CD14-positive monocyte (primary cell): ENCODE data around the gene GIPC3. TPM values are rescaled to one million over a fixed set of nuclear protein-coding genes. Genes with fewer than 3 reads are reported as not detected.
A peak's percentile ranks its signal among the peaks of the same experiment; 100 is the strongest.

ENCODE experiments used
- DNase-seq, 3 donors: peaks; one replicate each; pipeline ENCODE4 v3.0.0-alpha.2; 2011 to 2022
- H2AFZ ChIP-seq: 2 replicates; pipeline ENCODE4 v1.6.0; 2012; ENCODE audit warnings: mild to moderate bottlenecking, low read depth, low read length, inconsistent platforms; ENCODE audit not compliant: insufficient read depth, poor library complexity, severe bottlenecking
- H3K27ac ChIP-seq, 2 donors: 1 replicate in 1 of 2; 2 replicates in 1 of 2; pipeline ENCODE4 v1.5.1; 2012 to 2013; ENCODE audit warnings: low read length in 2 of 2, control low read depth in 1 of 2, inconsistent platforms in 1 of 2, low read depth in 1 of 2, mild to moderate bottlenecking in 1 of 2
- H3K27me3 ChIP-seq, 2 donors: one replicate each; pipeline versions ENCODE4 v1.6.0 to v1.6.1; 2011 to 2013; ENCODE audit warnings: low read length in 2 of 2; ENCODE audit not compliant: control insufficient read depth in 2 of 2, insufficient read depth in 2 of 2
- H3K36me3 ChIP-seq, 2 donors: replicated peaks in 1 of 2; 1 replicate in 1 of 2; 2 replicates in 1 of 2; pipeline versions ENCODE4 v1.5.1 to v1.6.1; 2012 to 2013; ENCODE audit warnings: low read length in 2 of 2, control low read depth in 1 of 2, inconsistent platforms in 1 of 2, mild to moderate bottlenecking in 1 of 2; ENCODE audit not compliant: insufficient read depth in 2 of 2, control insufficient read depth in 1 of 2
- H3K4me1 ChIP-seq, 2 donors: 1 replicate in 1 of 2; 2 replicates in 1 of 2; pipeline versions ENCODE4 v1.5.1 to v1.6.1; 2012 to 2013; ENCODE audit warnings: low read length in 2 of 2, control low read depth in 1 of 2, inconsistent platforms in 1 of 2, mild to moderate bottlenecking in 1 of 2, moderate library complexity in 1 of 2; ENCODE audit not compliant: insufficient read depth in 2 of 2, control insufficient read depth in 1 of 2
- H3K4me2 ChIP-seq: replicated peaks from 2 replicates; pipeline ENCODE3; 2012; ENCODE audit warnings: low read length, moderate library complexity, mild to moderate bottlenecking; ENCODE audit not compliant: poor library complexity, severe bottlenecking; ENCODE audit errors: extremely low read depth
- H3K4me3 ChIP-seq, 3 experiments: fragments of 200-600 bp in 1 of 3; sonication (generic) in 1 of 3; replicated peaks in 1 of 3; 1 replicate in 2 of 3; 2 replicates in 1 of 3; pipeline ENCODE4 v1.5.1; 2011 to 2013; ENCODE audit warnings: low read length in 3 of 3, mild to moderate bottlenecking in 3 of 3, control low read depth in 2 of 3, low read depth in 2 of 3, inconsistent platforms in 1 of 3, moderate library complexity in 1 of 3
- H3K79me2 ChIP-seq: 2 replicates; pipeline ENCODE4 v1.6.0; 2012; ENCODE audit warnings: mild to moderate bottlenecking, control low read depth, inconsistent platforms, low read length, moderate library complexity; ENCODE audit not compliant: insufficient read depth
- H3K9ac ChIP-seq: 2 replicates; pipeline ENCODE4 v1.6.0; 2017; ENCODE audit warnings: low read length, mild to moderate bottlenecking; ENCODE audit not compliant: insufficient read depth, poor library complexity, severe bottlenecking
- H3K9me3 ChIP-seq, 2 donors: replicated peaks in 1 of 2; 1 replicate in 1 of 2; 2 replicates in 1 of 2; pipeline versions ENCODE4 v1.5.1 to v1.6.1; 2012 to 2013; ENCODE audit warnings: low read length in 2 of 2, control low read depth in 1 of 2; ENCODE audit not compliant: control insufficient read depth in 1 of 2, insufficient read depth in 1 of 2
- H4K20me1 ChIP-seq: 2 replicates; pipeline ENCODE4 v1.6.0; 2012; ENCODE audit warnings: mild to moderate bottlenecking, low read length, control low read depth, moderate library complexity; ENCODE audit not compliant: insufficient read depth
- H3K27ac Mint-ChIP-seq, 7 donors: one replicate each; pipeline ENCODE4 v1.8.0; 2020; ENCODE audit warnings: mild to moderate bottlenecking in 7 of 7, mixed read lengths in 7 of 7, moderate library complexity in 6 of 7, inconsistent platforms in 2 of 7
- H3K27me3 Mint-ChIP-seq, 3 donors: one replicate each; pipeline ENCODE4 v1.8.0; 2021 to 2022; ENCODE audit warnings: low read depth in 3 of 3, mild to moderate bottlenecking in 3 of 3, mixed read lengths in 3 of 3, moderate library complexity in 3 of 3, inconsistent platforms in 1 of 3
- H3K36me3 Mint-ChIP-seq, 2 donors: one replicate each; pipeline ENCODE4 v1.8.0; 2020; ENCODE audit warnings: mixed read lengths in 2 of 2, inconsistent platforms in 1 of 2, mild to moderate bottlenecking in 1 of 2
- H3K4me1 Mint-ChIP-seq: one replicate; pipeline ENCODE4 v1.8.0; 2020; ENCODE audit warnings: mild to moderate bottlenecking, mixed read lengths
- H3K4me3 Mint-ChIP-seq, 2 donors: one replicate each; pipeline ENCODE4 v1.8.0; 2020; ENCODE audit warnings: mild to moderate bottlenecking in 2 of 2, mixed read lengths in 2 of 2, moderate library complexity in 1 of 2
- H3K9me3 Mint-ChIP-seq, 7 donors: one replicate each; pipeline ENCODE4 v1.8.0; 2020 to 2022; ENCODE audit warnings: mixed read lengths in 7 of 7, mild to moderate bottlenecking in 6 of 7, moderate library complexity in 6 of 7, inconsistent platforms in 2 of 7
- CTCF ChIP-seq: fragments of 200-600 bp; IDR thresholded peaks from one replicate; pipeline ENCODE4 v1.8.0; 2022; ENCODE audit warnings: antibody characterized with exemption, mild to moderate bottlenecking
- WGBS: methylation state at CpG from one replicate; pipeline ENCODE4 v1.1.5; 2013; ENCODE audit warnings: missing lambda C conversion rate; ENCODE audit not compliant: insufficient coverage; 5-methylcytosine and 5-hydroxymethylcytosine counted together
- intact Hi-C, 2 donors: fragments of 100-400 bp; cut with micrococcal nuclease; formaldehyde crosslinking; loops; one replicate each; pipeline versions ENCODE4 v1.15.0 to v1.15.1; 2023
- polyA plus RNA-seq, 3 donors: library from polyadenylated mRNA; depleted of rRNA in 1 of 3; unstranded in 2 of 3; stranded (reverse) in 1 of 3; fragments of 300-500 nt in 2 of 3; fragments of >200 nt in 1 of 3; fragmentation: Illumina TruSeq in 2 of 3; gene quantifications; 1 replicate in 2 of 3; 2 replicates in 1 of 3; pipeline ENCODE4 v1.2.3, GENCODE V29; 2012 to 2021

The GIPC3 gene
- polyA plus RNA-seq, 3 donors, result 0.03 TPM; not detected in 2

GRCh38 chr19:3623716-3624115, 38.4 kb downstream of the GIPC3 start:
- Mint-ChIP-seq H3K36me3 (peaks cover 26 to 50% of the 10 kb centered on the region in 2 donors), H3K27ac (no peak overlapping the region), H3K4me1 (peaks cover 21% of the 10 kb centered on the region), H3K27me3 (no peaks in the 10 kb centered on the region), H3K9me3 (no peaks in the 10 kb centered on the region), H3K4me3 (no peak overlapping the region)
- H4K20me1 ChIP-seq, result peaks cover 34% of the 10 kb centered on the region
- intact Hi-C loops, result no loop called here
- peaks cover 17 to 25% of the 10 kb centered on the region in 2 donors for H3K4me1 ChIP-seq
- H3K9me3 ChIP-seq, result no peaks in the 10 kb centered on the region
- H3K36me3 ChIP-seq, result peaks cover 37 to 50% of the 10 kb centered on the region in 2 donors
- H3K27me3 ChIP-seq, result no peaks in the 10 kb centered on the region
- 96% methylated on average over 34 of the region's 34 CpGs for WGBS
- no peak overlapping the region for H3K27ac ChIP-seq
- no peak overlapping the region for H3K4me2 ChIP-seq
- H3K79me2 ChIP-seq, result peaks cover 27% of the 10 kb centered on the region
- no peak overlapping the region for H3K9ac ChIP-seq
- no peak for TF ChIP-seq CTCF
- DNase-seq, result no peak
- no peak overlapping the region for H3K4me3 ChIP-seq
- H2AFZ ChIP-seq, result no peak overlapping the region

GRCh38 chr19:3625996-3626472, 40.8 kb downstream of the GIPC3 start:
- Mint-ChIP-seq H3K4me3 (peak overlapping the region; percentile 95 to 98), H3K4me1 (peaks cover 21% of the 10 kb centered on the region), H3K27me3 (no peaks in the 10 kb centered on the region), H3K27ac (peak overlapping the region; percentile 30 to 99 (median 96)), H3K36me3 (peaks cover 19 to 39% of the 10 kb centered on the region in 2 donors), H3K9me3 (no peaks in the 10 kb centered on the region)
- peaks cover 17 to 25% of the 10 kb centered on the region in 2 donors for H3K4me1 ChIP-seq
- H3K4me2 ChIP-seq, result peak overlapping the region; percentile 98
- H3K79me2 ChIP-seq, result peaks cover 27% of the 10 kb centered on the region
- no peak for TF ChIP-seq CTCF
- peaks cover 20 to 34% of the 10 kb centered on the region in 2 donors for H3K36me3 ChIP-seq
- peak overlapping the region in 1 of 2 donors; percentile 91 for H3K27ac ChIP-seq
- peaks cover 31% of the 10 kb centered on the region for H4K20me1 ChIP-seq
- intact Hi-C loops, result loop anchor here (2.0 to 5.0 kb wide), 3 partner anchors 53 to 79 kb away; partner anchors contain the start of genes HMG20B (in 1 of the 2) and MFSD12 (in 1 of the 2)
- no peaks in the 10 kb centered on the region for H3K27me3 ChIP-seq
- peak overlapping the region; percentile 64 to 98 (median 92) for H3K4me3 ChIP-seq
- DNase-seq, result no peak
- peak overlapping the region; percentile 93 for H2AFZ ChIP-seq
- H3K9ac ChIP-seq, result peak overlapping the region; percentile 89
- H3K9me3 ChIP-seq, result no peaks in the 10 kb centered on the region
- WGBS, result 2% methylated on average over 21 of the region's 21 CpGs
